WTC11 (cell line): Measurements from ENCODE around the gene KRT37.

Experiments
- ARID4B ChIP-seq: sonication (generic); formaldehyde crosslinking; IDR thresholded peaks from 2 replicates; pipeline ENCODE4 v1.8.0; 2023; ENCODE audit warnings: missing genetic modification reagents, mild to moderate bottlenecking, borderline replicate concordance
- ATF1 ChIP-seq: sonication (generic); formaldehyde crosslinking; IDR thresholded peaks from 2 replicates; pipeline ENCODE4 v1.8.1; 2023; ENCODE audit warnings: mild to moderate bottlenecking, moderate library complexity, missing genetic modification reagents
- CREB1 ChIP-seq: sonication (generic); formaldehyde crosslinking; IDR thresholded peaks from 2 replicates; pipeline ENCODE4 v1.8.0; 2023; ENCODE audit warnings: mild to moderate bottlenecking, missing genetic modification reagents
- CTCF ChIP-seq: fragments of 200-600 bp; IDR thresholded peaks from 2 replicates; pipeline ENCODE4 v1.8.0; 2022; ENCODE audit warnings: antibody characterized with exemption
- E2F5 ChIP-seq: sonication (generic); formaldehyde crosslinking; IDR thresholded peaks from 2 replicates; pipeline ENCODE4 v1.8.1; 2022; ENCODE audit warnings: mild to moderate bottlenecking, moderate library complexity, missing genetic modification reagents
- IRF1 ChIP-seq: sonication (generic); formaldehyde crosslinking; IDR thresholded peaks from 2 replicates; pipeline ENCODE4 v1.8.0; 2023; ENCODE audit warnings: missing genetic modification reagents
- MAX ChIP-seq: sonication (generic); formaldehyde crosslinking; IDR thresholded peaks from 2 replicates; pipeline ENCODE4 v1.8.0; 2022; ENCODE audit warnings: mild to moderate bottlenecking, missing genetic modification reagents
- PREB ChIP-seq: sonication (generic); formaldehyde crosslinking; IDR thresholded peaks from 2 replicates; pipeline ENCODE4 v1.8.1; 2022; ENCODE audit warnings: mild to moderate bottlenecking, missing genetic modification reagents, moderate library complexity, borderline replicate concordance
- ZNF121 ChIP-seq: sonication (generic); formaldehyde crosslinking; IDR thresholded peaks from 2 replicates; pipeline ENCODE4 v1.8.0; 2023; ENCODE audit warnings: missing genetic modification reagents
- ZNF138 ChIP-seq: sonication (generic); formaldehyde crosslinking; conservative IDR thresholded peaks from 2 replicates; pipeline ENCODE4 v1.8.1; 2022; ENCODE audit warnings: mild to moderate bottlenecking, moderate library complexity, missing genetic modification reagents
- ZNF232 ChIP-seq: sonication (generic); formaldehyde crosslinking; IDR thresholded peaks from 2 replicates; pipeline ENCODE4 v1.8.0; 2022; ENCODE audit warnings: mild to moderate bottlenecking, missing genetic modification reagents
- ZSCAN18 ChIP-seq: fragments of 250-450 bp; sonication (Bioruptor Pico); IDR thresholded peaks from 2 replicates; pipeline ENCODE4 v2.1.2; 2022; ENCODE audit warnings: mild to moderate bottlenecking, moderate library complexity

- TF ChIP-seq ARID4B (CRISPR knock-in tag), result no peak
- TF ChIP-seq CTCF, result no peak
- no peak for TF ChIP-seq ZNF232 (CRISPR knock-in tag)
- TF ChIP-seq ATF1, result no peak
- no peak for TF ChIP-seq ZNF121 (CRISPR knock-in tag)
- no peak for TF ChIP-seq IRF1 (CRISPR knock-in tag)
- no peak for TF ChIP-seq MAX (CRISPR knock-in tag)
- no peak for TF ChIP-seq ZSCAN18 (CRISPR knock-in tag)
- no peak for TF ChIP-seq PREB (CRISPR knock-in tag)
- no peak for TF ChIP-seq CREB1 (CRISPR knock-in tag)
- no peak for TF ChIP-seq E2F5 (CRISPR knock-in tag)
- no peak for TF ChIP-seq ZNF138 (CRISPR knock-in tag)
Observed at GRCh38 chr17:41429667-41430066, 5.3 kb upstream of the KRT37 start.
